ENCODE data around the gene PIK3C2B.

DNA sequence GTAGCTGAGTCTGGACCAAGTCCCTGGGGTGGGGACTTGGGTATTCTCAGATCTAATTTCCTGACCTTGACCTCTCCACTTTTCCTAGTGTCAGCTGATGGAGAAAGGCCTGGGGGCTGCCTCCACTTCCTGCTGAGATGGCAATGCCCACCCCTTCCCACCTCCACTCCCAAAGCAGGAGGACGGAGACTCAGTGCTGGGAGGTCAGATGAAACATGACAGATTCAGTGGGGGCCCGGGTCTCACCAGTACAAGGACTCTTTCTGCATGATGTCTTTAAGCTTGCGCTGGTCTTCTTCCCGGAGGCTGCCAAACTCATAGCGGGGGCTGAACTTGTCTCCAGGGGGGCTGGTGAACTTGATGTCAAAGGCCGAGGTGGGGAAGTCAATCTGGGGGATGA is 47.4 kb downstream of the PIK3C2B start:
- TF ChIP-seq, protein P1, sequence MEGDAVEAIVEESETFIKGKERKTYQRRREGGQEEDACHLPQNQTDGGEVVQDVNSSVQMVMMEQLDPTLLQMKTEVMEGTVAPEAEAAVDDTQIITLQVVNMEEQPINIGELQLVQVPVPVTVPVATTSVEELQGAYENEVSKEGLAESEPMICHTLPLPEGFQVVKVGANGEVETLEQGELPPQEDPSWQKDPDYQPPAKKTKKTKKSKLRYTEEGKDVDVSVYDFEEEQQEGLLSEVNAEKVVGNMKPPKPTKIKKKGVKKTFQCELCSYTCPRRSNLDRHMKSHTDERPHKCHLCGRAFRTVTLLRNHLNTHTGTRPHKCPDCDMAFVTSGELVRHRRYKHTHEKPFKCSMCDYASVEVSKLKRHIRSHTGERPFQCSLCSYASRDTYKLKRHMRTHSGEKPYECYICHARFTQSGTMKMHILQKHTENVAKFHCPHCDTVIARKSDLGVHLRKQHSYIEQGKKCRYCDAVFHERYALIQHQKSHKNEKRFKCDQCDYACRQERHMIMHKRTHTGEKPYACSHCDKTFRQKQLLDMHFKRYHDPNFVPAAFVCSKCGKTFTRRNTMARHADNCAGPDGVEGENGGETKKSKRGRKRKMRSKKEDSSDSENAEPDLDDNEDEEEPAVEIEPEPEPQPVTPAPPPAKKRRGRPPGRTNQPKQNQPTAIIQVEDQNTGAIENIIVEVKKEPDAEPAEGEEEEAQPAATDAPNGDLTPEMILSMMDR (IDR thresholded peaks at IDR 0.05) = no peak
- TF ChIP-seq POLR2A (IDR thresholded peaks at IDR 0.05) = no peak
